ENCODE results near the gene TNS1.
"Not testable (repeated sequence)": the region's sequence is repeated elsewhere in the genome, so short reads cannot be mapped to it uniquely, and the experiment has no call there.

The TNS1 gene

GRCh38 chr2:218029366-218030360, 26.9 kb upstream of the TNS1 start:
- peak; percentile 35 for DNase-seq

GRCh38 chr2:218028562-218029348, 26.0 kb upstream of the TNS1 start:
- DNase-seq: no peak

DNA sequence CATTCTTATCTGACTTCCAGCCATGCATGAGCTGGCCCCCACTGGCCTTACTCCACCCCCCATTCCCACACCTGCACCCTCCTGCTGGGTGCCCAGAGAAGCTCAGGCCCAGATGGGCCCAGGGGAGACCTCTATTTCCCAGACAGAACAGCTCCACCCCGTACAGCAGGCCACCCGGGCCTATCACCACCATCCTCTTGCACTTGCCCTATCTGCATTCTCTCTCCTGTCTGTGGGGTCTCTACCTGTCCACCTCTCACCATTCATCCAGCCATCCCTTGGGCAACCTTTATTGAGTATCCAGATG, 25.3 kb upstream of the TNS1 start:
- no peak for DNase-seq

- no peak for DNase-seq
Measured at GRCh38 chr2:218027426-218028188, 24.8 kb upstream of the TNS1 start.

- no peak for DNase-seq
Measured at GRCh38 chr2:218026676-218027425, 24.1 kb upstream of the TNS1 start.

DNA sequence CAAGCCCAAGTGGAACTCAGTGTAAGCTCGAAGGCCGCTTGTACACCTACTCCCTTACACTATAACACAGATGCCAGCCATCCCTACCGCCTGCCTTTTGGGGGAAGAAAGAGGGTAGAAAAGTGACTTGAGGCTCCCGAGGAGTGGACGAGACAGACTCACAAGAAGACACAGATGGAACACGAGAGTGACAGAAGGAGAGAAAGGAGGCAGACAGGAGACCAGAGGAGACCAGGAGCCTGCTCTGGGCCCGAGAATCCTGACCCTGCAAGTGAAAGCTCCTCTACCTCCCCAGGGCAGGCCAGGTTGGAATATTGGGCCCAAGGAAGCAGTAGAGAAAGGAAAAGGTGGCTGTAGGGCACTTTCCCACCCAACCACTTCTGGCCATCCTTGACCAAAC, 23.4 kb upstream of the TNS1 start:
- DNase-seq: no peak

DNA sequence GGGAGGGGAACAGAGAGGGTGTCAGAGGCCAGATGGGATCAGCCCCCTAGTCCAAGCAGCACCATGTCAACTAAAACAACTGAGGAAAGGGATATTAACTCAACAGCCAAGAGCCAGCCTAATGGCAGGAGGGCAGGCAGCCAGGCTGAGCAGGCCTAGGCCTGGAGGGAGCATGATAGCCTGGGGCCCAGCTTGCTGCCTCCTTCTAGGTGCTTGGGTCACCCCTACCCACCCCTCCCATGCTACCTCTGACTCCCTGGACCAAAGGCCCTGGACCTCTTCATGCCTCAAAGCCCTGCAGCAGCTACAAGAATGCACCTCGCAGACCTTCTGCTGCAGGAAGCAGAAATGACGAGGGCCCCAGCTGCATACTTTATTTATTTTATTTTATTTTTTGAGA, 22.1 kb upstream of the TNS1 start:
- DNase-seq: no peak

- DNase-seq: no peak
Measured at GRCh38 chr2:218024336-218024735, 21.5 kb upstream of the TNS1 start.

GRCh38 chr2:218023636-218024035, 20.8 kb upstream of the TNS1 start:
- DNase-seq: no peak

GRCh38 chr2:218022851-218023530, 20.2 kb upstream of the TNS1 start:
- DNase-seq: no peak

- no peak for DNase-seq
Measured at GRCh38 chr2:218022131-218022850, 19.5 kb upstream of the TNS1 start.

GRCh38 chr2:218021536-218022071, 18.8 kb upstream of the TNS1 start:
- DNase-seq: no peak

DNA sequence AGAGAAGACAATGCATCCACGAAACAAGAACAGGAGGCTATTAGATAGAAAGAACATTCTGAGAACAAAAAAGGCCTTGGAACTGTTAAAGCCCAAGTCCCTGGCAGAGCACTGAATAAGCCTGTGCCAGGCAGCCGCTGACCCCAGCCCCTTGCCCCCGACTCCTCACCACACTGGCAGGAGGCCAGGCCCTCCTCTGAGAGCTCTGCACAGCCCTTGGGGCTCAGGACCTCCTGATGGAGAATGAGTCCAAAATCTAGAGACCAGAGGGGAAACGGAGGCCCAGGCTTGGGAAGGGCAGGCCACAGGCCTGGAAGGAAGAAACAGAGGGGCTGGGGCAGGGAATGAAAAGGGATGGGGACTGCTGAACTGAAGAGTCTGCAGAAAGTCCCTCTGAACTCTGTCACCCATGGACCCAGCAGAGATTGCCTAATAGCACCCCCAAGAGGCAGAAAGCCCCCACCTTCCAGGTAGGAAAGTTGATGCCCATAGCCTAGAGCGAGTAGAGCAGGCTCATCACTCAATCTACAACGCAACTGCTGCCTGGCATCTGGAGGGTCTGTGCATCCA, 18.3 kb upstream of the TNS1 start:
- no peak for DNase-seq

DNA sequence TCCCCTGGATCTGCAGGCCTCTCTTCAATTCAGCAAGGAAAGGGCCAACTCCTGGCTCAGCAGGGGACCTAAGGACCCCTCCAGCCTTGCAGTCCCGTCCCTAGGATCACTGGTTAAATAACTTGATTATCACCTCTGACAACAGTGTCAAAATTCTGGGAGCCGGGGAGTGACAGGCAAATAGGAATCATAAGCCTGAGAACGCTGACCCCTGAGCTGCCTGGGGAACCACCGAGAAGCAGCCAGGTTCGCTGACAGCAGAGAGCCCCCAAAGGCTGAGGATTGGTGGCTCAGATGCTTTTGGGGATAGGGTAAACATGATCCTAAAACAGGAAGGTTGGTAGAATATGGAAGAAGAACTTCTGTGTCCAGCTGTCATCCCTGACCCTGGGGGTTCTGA, 17.5 kb upstream of the TNS1 start:
- DNase-seq: no peak

DNA sequence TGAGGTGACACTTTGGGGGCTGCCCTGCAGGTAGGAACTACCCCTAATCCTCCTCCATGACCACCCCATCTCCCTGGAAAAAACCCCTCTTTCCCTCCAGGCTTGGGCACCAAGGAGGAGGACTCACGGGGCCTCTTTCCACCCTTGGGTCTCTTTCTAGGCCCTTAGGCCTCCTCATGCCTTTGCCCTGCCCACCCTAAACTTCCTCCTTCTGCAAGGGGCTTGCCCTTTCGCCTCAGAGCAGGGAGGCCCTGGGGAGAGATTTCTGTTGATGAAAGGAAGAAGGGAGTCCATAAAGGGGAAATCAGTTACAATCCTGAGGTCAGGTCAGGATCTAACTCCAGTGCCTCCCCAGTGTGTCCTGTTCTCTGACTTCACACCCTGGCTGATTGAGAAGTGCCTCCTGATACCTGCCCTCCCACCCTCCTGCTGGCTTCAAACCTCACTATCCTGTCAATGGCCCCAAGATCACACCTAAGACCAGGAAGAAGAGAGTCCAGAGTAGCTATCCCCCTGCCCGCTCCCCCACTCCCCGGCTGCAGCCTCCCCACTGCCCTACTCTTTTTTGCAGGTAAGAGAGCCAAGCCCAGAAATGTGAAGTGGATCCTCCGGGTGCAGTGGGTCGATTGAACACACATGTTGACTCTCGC, 16.7 kb upstream of the TNS1 start:
- peak; percentile 85 for DNase-seq

GRCh38 chr2:218018842-218019125, 16.0 kb upstream of the TNS1 start:
- DNase-seq: not testable (repeated sequence)

- peak; percentile 13 for DNase-seq
Measured at GRCh38 chr2:218017211-218018053, 14.6 kb upstream of the TNS1 start.

- no peak for DNase-seq
Measured at GRCh38 chr2:218016810-218017209, 14.0 kb upstream of the TNS1 start.

All from MV-4-11 (cell line).